Glomerular visceral epithelial cell (primary cell): ENCODE data around the gene NUTF2.
A peak's percentile ranks its signal among the peaks of the same experiment; 100 is the strongest.
"Not testable (repeated sequence)": the region's sequence is repeated elsewhere in the genome, so short reads cannot be mapped to it uniquely, and the experiment has no call there.

ENCODE experiments used
- DNase-seq: peaks from one replicate; pipeline ENCODE4 v3.0.0-alpha.2; 2016; ENCODE audit errors: extremely low spot score

NUTF2 gene

DNA sequence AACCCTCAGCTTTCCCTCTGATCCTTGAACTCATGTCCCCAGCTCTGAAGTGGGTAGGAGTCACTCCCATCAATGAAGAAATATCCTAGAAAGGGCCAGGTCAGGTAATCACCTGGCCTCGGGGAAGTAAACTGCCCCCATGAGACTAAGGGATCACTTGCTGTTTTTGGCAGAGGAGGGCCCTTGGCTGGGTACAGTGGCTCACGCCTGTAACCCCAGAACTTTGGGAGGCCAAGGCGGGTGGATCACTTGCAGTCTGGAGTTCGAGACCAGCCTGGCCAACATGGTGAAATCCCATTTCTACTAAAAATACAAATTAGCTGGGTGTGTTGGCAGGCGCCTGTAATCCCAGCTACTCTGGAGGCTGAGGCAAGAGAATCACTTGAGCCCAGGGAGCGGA lies 17.3 kb downstream of the NUTF2 start:
- DNase-seq = not testable (repeated sequence)

- no peak for DNase-seq
Measured at GRCh38 chr16:67864594-67864993, 17.9 kb downstream of the NUTF2 start.

DNA sequence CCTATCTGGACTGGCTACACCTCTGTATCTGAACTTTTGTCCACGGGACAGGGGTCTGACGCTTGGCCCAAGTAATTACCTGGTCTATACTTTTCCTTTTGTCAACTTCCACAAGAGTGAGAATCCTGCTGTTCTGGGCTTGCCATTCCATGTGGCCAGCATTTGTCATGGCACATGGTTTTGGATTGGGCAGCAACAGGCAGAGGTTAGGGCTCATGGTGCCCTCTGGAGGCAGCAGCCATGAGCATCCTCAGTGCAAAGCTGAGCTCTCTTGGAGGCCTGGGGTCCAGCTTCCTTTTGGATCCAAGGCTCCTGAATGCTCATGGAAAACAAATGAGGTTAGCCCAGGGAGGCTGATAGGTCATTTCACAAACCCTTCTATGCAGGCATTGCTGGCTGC lies 18.6 kb downstream of the NUTF2 start:
- DNase-seq = no peak

GRCh38 chr16:67868290-67868689 lies 21.6 kb downstream of the NUTF2 start:
- no peak for DNase-seq

DNA sequence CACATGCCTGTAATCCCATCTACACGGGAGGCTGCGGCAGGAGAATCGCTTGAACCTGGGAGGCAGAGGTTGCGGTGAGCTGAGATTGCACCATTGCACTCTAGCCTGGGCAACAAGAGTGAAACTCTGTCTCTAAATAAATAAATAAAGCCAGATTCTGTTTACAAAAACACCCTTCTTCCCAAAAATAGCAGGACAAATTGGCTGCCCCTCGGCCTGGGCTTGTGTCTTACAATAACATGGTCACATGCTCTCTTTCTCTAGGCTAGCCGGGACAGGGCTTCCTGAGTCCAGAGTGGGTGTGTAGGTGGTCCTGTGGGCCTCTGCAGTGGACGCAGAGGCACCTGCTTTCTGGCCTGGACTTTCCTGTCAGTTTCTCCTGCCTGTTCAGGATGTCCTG lies 22.9 kb downstream of the NUTF2 start:
- DNase-seq = no peak

- no peak for DNase-seq
Measured at GRCh38 chr16:67871256-67871655, 24.5 kb downstream of the NUTF2 start.

DNA sequence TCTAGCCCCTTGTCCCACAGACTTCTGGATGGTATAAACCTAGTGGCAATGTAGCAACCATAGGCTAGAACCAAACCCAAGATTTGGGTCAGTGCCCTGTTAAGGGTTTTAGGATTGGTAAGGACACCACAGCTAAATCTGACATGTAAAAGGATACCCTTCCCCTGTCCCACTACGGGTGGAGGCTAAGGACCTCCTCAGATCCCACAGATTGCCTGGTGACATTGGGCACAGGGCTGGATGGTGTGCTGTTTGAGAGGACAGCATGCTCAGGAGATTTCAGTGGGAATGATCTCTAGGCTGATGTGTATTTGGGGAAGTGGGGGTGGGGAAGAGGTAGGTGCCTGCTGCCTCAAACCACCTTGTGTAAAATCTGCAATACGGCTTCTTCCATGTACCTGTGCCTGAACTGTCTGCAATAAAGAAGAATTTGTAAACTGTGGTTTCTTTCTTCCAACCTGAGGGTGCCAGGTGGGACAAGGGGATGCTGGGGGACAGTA lies 25.4 kb downstream of the NUTF2 start:
- DNase-seq = no peak

- peak; percentile 81 for DNase-seq
Measured at GRCh38 chr16:67872631-67873434, 26.1 kb downstream of the NUTF2 start, which contains the start of gene EDC4. Gene EDC4, plus strand, starts transcription at chr16:67873052. Its CDS starts 210 bp downstream, at chr16:67873262.

- no peak for DNase-seq
Measured at GRCh38 chr16:67873435-67874370, 27.0 kb downstream of the NUTF2 start.

GRCh38 chr16:67874372-67874771 lies 27.6 kb downstream of the NUTF2 start:
- DNase-seq = no peak

GRCh38 chr16:67877064-67877463 lies 30.3 kb downstream of the NUTF2 start:
- no peak for DNase-seq

- no peak for DNase-seq
Measured at GRCh38 chr16:67878232-67878631, 31.5 kb downstream of the NUTF2 start.

GRCh38 chr16:67878846-67879245 lies 32.1 kb downstream of the NUTF2 start:
- DNase-seq = no peak

- DNase-seq = no peak
Measured at GRCh38 chr16:67879462-67879861, 32.7 kb downstream of the NUTF2 start.

GRCh38 chr16:67879936-67880335 lies 33.2 kb downstream of the NUTF2 start:
- no peak for DNase-seq

DNA sequence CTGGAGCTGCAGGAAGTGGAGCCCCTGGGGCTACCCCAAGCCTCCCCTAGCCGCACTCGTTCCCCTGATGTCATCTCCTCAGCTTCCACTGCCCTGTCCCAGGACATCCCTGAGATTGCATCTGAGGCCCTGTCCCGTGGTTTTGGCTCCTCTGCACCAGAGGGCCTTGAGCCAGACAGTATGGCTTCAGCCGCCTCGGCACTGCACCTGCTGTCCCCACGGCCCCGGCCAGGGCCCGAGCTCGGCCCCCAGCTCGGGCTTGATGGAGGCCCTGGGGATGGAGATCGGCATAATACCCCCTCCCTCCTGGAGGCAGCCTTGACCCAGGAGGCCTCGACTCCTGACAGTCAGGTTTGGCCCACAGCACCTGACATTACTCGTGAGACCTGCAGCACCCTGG lies 33.9 kb downstream of the NUTF2 start:
- DNase-seq = no peak

DNA sequence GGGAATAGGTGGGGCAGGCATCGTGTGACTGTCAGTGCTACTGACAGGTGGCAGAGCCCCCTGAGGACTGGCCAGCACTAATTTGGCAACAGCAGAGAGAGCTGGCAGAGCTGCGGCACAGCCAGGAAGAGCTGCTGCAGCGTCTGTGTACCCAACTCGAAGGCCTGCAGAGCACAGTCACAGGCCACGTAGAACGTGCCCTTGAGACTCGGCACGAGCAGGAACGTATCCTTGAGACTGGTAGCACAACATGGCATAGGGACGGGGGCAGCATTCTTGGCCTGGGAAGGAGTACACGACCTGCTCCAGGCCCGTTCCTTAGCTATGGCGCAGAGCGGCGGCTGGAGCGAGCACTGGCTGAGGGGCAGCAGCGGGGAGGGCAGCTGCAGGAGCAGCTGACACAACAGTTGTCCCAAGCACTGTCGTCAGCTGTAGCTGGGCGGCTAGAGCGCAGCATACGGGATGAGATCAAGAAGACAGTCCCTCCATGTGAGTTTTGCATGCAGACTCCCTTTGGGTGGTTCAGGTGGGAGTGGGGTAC lies 35.0 kb downstream of the NUTF2 start:
- DNase-seq = no peak

- no peak for DNase-seq
Measured at GRCh38 chr16:67882374-67883145, 35.8 kb downstream of the NUTF2 start.

GRCh38 chr16:67883146-67883871 lies 36.6 kb downstream of the NUTF2 start:
- DNase-seq = no peak

DNA sequence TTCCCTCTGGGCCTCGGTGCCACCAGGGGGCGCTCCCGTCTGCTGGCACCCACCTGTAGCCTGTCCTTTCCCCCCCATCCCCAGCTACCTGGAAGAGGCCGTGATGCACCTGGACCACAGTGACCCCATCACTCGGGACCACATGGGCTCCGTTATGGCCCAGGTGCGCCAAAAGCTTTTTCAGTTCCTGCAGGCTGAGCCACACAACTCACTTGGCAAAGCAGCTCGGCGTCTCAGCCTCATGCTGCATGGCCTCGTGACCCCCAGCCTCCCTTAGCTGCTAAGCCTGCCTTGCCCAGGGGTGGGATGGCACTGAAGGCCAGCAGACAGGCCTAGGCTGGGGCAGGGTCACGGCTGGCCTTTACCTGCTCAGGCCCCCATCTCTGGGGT lies 37.1 kb downstream of the NUTF2 start:
- DNase-seq = peak; percentile 43

DNA sequence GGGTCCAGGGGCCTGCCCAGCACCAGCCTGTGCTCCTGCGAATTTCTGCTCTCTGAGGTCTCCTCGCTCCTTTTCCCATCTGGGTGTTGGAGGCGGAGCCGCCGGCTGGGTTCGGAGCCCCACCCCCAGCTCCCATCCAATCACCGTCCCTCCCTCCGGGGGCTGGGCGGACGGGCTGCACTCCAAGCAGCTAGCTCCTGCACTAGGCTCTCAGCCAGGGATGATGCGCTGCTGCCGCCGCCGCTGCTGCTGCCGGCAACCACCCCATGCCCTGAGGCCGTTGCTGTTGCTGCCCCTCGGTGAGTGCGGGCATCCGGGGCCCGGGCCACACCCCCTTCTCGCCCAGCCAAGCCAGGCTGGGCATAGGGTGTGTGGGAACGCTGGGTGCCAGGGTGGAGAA lies 38.0 kb downstream of the NUTF2 start, which contains the start of gene NRN1L:
Gene NRN1L, plus strand, starts transcription at position 202 of the 400 bp plus-strand sequence. Its CDS starts 19 bp downstream, at position 221.
- DNase-seq = no peak
